H1 (cell line): ENCODE data around the gene TP73.

ENCODE experiments used
- CBX5 ChIP-seq: fragments of 300-800, 300-1000 bp; sonication (generic); IDR thresholded peaks from 2 replicates; pipeline ENCODE4 v1.7.1; 2016; ENCODE audit warnings: antibody characterized with exemption, low read length, low read depth
- CEBPB ChIP-seq: IDR thresholded peaks from 2 replicates; pipeline ENCODE4 v1.6.1; 2012; ENCODE audit warnings: low read depth, low read length
- CTCF ChIP-seq, 3 experiments: IDR thresholded peaks; 1 replicate in 2 of 3; 2 replicates in 1 of 3; pipeline versions ENCODE4 v1.5.1 to v1.6.1; 2011; ENCODE audit warnings: low read length in 3 of 3, mild to moderate bottlenecking in 3 of 3, inconsistent platforms in 2 of 3, low read depth in 1 of 3, moderate library complexity in 1 of 3; ENCODE audit not compliant: insufficient read depth in 1 of 3; ENCODE audit errors: control extremely low read depth in 1 of 3
- EZH2 ChIP-seq: fragments of 200-600 bp; sonication (generic); IDR thresholded peaks from 2 replicates; pipeline ENCODE4 v1.7.1; 2012; ENCODE audit warnings: low read depth, mild to moderate bottlenecking, moderate library complexity, low read length, inconsistent platforms; ENCODE audit not compliant: severe bottlenecking
- GABPA ChIP-seq: IDR thresholded peaks from 2 replicates; pipeline ENCODE4 v1.6.1; 2011; ENCODE audit warnings: mild to moderate bottlenecking, low read length, moderate library complexity, borderline replicate concordance; ENCODE audit not compliant: insufficient read depth
- MAX ChIP-seq: IDR thresholded peaks from 2 replicates; pipeline ENCODE4 v1.6.1; 2012; ENCODE audit warnings: inconsistent platforms
- POLR2A ChIP-seq, 2 experiments: IDR thresholded peaks; 1 replicate in 1 of 2; 2 replicates in 1 of 2; pipeline ENCODE4 v1.6.1; 2011; ENCODE audit warnings: low read depth in 2 of 2, low read length in 2 of 2, mild to moderate bottlenecking in 2 of 2; ENCODE audit errors: control extremely low read depth in 1 of 2
- POLR2AphosphoS5 ChIP-seq: IDR thresholded peaks from 2 replicates; pipeline ENCODE4 v1.6.1; 2011; ENCODE audit warnings: low read depth, low read length
- RBBP5 ChIP-seq: IDR thresholded peaks from 2 replicates; pipeline ENCODE4 v1.7.1; 2012; ENCODE audit warnings: low read depth, mild to moderate bottlenecking, inconsistent platforms, low read length, moderate library complexity, borderline replicate concordance
- SIN3A ChIP-seq, 2 experiments: IDR thresholded peaks in 1 of 2; conservative IDR thresholded peaks in 1 of 2; 2 replicates each; pipeline ENCODE4 v1.6.1; 2011 to 2012; ENCODE audit warnings: low read length in 2 of 2, improper control_type of control experiment in 1 of 2, low read depth in 1 of 2, mild to moderate bottlenecking in 1 of 2
- TAF1 ChIP-seq: IDR thresholded peaks from 2 replicates; pipeline ENCODE4 v1.6.1; 2011; ENCODE audit warnings: mild to moderate bottlenecking, low read depth, low read length
- YY1 ChIP-seq: IDR thresholded peaks from 2 replicates; pipeline ENCODE4 v1.6.1; 2011; ENCODE audit warnings: low read depth, mild to moderate bottlenecking, low read length
- ZNF274 ChIP-seq: IDR thresholded peaks from 2 replicates; pipeline ENCODE4 v1.7.0; 2012; ENCODE audit warnings: low read length, borderline replicate concordance; ENCODE audit errors: extremely low read depth

GRCh38 chr1:3772715-3773571 is 120.6 kb downstream of the TP73 start, which contains the start of gene SMIM1:
- TF ChIP-seq CBX5 (no peak), CTCF (IDR thresholded peaks at IDR 0.05; ENCODE audit: control extremely low read depth in 1 of 3, insufficient read depth in 1 of 3, low read depth in 1 of 3, low read length in 3 of 3) (no peak), EZH2 (no peak), POLR2AphosphoS5 (no peak), TAF1 (no peak), GABPA (no peak), POLR2A (IDR thresholded peaks at IDR 0.05; ENCODE audit: control extremely low read depth in 1 of 2, low read depth in 2 of 2, low read length in 2 of 2) (no peak), CEBPB (no peak), SIN3A (conservative IDR thresholded peaks at IDR 0.05 in 1 of 2, IDR thresholded peaks at IDR 0.05 in 1 of 2; ENCODE audit: low read depth in 1 of 2, low read length in 2 of 2) (no peak), ZNF274 (no peak), MAX (no peak), RBBP5 (no peak), YY1 (no peak)
